Fibroblast of upper back skin (primary cell): Measurements from ENCODE around the gene TUFT1.

Experiments used
- DNase-seq: peaks from one replicate; pipeline ENCODE4 v3.0.0-alpha.2; 2013

The TUFT1 gene

DNA sequence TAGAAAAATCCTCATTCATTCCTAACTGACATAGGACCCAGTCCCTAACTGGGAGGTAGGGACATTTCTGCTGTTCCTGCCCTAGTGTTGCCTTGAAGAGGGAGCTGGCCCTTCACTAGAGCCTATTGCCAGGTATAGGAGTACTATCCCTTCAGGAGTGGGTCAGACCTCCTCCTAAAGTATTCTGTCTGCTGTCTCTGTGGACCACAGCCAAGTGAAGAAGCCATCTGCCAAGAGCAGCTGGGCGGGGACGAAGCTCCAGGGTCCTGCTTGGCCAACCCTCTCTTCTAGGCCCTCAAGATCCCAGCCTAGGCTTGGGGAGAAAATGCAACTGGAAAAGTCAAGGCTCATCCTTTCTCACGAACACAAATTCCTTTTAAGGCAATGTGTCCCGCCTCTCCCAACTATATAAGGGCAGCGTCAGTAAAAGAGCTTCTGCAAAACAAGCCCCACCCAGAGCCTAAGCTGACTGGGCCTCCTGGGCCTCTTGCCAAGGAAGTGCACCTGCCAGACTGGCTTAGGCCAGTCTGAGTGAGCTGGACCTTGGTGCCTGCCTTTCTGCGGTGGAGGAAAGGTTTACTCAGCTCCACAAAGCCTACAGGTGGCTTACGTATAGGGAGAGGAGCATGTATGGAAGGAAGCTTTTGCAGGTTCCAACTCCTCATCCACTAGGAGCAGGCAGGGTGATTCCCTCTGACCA is 638 bp upstream of the TUFT1 start:
- DNase-seq = peak; percentile 90

DNA sequence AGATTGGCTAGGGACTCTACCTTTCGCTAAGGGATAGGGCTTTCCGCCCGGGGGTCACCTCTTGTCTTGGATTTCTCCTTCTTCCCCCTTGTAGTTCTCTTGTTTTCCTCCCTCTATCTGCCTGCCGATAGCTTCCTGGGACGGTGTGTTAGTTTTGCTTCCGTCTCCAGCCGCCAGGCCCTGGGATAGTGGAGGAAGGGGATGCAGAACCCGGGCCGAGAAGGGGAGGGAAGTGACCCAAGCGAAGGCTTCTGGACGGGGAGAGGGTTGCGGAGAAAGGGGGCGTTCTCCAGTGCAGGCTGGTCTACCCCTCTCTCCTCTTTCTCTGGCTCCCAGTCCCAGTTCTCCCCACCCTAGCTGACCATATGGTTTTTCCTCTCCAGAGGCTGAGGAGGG is 871 bp downstream of the TUFT1 start:
- no peak for DNase-seq

DNA sequence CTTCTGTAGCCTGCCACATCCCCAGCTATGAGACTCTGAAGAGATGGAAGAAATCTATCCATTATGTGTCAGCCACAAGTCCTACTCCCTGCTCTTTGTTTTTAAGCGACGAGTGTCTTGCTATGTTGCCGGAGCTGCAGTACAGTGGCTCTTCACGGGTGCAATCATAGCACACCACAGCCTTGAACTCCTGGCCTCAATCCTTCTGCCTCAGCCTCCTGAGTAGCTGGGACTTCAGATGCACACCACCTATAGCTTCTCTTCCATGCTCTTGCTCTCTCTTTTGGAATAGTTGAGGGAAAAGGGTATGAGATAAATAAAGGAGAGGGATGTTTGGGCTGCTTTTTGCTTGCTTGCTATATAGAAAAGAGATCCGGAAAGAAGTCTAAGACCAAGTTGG is 1.6 kb downstream of the TUFT1 start:
- no peak for DNase-seq

DNA sequence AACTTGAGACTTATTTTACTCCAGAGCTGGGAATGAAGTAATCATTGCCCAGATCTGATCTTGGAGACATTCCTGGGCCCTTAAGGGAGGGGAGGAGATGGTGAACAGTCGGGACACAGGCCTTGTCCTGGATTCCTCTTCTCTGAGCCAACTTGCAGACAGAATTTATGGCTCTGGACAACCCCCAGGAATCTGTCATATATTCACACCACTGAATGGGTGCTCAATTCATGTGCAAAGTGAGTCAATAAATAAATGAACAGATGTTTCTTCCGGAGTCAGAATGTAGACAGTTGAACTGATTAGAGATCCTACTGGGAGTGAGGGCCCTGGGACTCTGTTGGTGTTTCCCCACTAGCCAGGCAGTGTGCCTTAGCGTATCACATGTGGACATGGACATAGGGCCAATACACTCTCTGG is 2.6 kb downstream of the TUFT1 start:
- DNase-seq = peak; percentile 98

DNA sequence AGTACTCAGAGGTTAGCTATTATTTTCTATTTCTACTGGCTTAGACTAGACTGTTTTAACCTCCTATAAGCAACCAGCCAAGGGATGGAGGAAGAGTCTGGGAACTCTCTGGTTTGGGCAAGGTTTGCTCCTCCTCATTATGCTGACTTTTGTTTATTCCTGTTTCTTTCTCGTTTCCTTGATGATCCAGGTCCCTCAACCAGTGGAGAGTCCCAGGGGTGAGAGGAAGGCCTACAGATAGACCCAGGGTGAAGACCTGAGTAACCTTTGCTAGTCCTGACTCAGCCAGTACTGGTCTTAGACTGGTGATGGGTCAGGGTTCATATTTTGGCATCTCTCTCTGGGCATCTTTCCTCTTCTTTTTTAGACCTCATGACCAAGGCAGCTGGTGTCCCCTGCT is 5.4 kb downstream of the TUFT1 start:
- DNase-seq = no peak

DNA sequence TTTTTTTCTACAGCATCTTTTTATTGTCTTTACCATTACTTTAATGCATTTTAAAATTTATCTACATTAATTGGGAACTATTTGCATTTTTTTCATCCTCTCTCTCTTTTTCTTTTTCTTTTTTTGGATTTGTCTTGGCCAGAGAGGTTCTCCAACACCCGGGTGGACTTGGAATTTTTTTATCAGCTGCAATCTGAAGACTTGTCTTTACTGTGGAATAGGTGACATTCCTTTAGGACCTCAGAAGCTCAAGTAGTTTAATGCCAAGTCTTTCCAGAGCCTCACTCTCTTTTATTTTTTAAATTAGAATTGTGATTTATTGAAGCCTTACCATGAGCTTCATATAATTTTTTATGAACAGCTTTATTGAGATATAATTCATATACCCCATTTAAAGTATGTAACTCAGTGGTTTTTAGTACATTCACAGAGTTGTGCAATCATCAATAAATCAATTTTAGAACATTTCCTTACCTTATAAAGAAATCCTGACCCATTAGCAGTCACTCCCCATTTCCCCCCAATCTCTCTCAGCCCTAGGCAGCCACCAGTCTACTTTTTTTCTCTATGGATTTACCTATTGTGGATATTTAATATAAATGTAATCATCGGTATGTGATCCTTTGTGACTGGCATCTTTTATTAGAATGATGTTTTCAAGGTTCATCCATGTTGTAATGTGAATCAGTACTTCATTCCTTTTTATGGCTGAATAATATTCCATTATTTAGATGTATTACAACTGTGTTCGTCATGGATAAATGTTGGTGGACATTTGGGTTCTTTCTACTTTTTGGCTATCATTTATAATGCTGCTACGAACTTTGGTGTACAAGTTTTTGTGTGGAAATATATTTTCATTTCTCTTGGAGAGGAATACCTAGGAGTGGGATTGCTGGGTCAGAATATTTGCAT is 6.2 kb downstream of the TUFT1 start:
- peak; percentile 40 for DNase-seq

DNA sequence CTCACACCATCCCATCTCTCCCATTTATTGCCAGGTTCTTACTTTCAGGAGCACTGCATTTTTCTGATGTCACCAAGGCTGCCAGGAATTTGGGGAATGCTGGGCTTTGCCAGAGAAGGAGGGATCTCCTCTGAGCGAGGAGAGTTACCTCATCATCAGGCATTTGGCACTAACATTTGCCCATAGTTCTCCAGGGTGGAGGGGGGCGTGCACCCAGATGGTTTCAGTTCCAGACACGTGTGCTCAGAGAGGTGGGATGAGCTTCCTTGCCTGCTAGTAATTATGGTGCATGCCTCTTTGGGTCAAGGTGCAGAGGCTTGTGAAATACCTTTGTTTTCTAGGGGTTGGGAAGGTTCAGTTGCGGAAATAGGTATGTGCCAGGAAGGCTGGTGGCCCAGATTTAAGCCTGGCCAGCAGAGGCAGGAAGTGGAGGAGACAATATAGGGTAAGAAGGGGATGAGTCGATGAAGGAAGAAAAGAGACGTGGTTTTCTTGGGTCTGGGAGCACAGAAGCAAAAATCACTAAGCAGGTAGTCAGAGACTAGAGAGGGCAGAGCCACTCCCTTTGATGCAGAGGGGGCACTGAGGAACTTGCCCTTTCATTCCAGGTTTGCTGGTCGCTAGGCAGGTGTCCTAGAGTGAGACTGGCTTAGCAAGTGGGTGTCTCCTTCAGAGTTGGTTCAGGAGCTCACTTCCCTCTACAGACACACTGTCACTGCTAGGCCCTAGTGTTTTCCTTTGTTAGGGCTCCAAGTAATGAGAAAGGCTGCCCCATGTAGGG is 7.2 kb downstream of the TUFT1 start:
- DNase-seq = peak; percentile 97

DNA sequence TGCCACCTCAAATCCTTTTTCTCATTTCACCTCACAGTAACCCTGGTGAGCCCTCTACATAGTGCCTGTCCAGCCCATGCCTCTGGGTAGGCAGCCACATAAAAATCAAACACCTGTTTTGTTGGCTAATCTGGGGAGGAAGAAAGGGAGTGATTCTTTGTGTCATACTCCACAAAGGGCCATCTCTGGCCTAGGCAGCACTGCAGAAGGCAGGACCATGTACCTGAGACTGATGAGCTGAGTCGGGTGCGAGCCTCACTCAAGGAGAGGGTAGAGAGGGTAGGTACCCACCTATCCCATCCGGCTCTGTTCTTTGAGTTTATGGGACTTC is 7.8 kb downstream of the TUFT1 start:
- no peak for DNase-seq

DNA sequence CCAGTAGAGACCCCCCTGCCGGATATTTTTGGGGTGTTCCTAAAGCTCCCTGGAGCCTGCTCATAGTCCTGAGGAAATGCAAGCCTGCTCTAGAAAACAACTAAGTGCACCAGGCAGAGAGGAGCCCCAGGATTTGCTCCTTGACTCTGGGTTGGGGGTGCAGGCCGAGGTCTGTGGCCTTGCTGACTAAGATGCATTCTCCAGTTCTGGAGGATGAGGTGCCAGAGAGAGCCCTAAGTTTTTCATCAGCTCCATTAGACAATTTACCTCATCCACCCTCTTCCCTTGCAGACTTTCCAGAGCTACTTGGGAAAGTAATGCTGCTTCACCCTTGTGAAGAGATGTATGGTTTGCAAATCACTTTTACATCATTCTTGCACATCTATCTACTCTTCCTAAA is 9.1 kb downstream of the TUFT1 start:
- no peak for DNase-seq

DNA sequence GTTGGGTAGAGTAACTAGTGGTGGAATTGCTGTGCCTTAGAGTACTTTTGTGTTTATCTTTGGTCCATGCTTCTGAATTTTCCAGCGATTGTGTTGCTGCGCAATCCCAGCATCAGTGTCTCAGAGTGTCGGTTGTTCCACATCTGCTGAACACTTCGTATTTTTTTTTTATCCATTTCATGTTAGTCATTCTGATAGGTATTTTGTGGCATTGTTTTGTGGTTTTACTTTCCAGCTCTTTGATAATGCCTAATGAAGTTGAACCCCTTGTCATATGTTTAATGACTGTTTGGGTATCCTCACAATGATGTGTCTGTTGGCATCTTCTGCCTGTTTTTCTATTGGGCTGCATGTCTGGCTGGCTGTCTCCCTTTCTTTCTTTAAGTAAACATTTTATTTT is 13.6 kb downstream of the TUFT1 start:
- DNase-seq = peak; percentile 56

DNA sequence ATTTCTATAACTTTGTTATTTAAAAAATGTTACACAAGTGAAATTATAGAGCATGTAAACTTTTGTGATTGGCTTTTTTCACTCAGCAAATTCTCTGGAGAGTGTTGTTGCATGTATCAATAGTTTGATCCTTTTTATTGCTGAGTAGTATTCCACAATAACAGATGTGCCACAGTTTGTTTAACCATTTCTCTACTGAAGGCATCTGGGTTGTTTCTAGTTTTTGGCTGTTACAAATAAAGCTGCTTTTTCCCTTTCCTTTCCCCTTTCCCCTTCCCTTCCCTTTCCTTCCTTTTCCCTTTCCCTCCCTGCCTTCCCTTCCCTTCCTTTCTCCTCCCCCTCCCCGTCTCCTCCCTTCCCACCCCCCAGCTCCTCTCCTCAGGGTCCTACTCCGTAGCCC is 15.9 kb downstream of the TUFT1 start:
- DNase-seq = no peak

DNA sequence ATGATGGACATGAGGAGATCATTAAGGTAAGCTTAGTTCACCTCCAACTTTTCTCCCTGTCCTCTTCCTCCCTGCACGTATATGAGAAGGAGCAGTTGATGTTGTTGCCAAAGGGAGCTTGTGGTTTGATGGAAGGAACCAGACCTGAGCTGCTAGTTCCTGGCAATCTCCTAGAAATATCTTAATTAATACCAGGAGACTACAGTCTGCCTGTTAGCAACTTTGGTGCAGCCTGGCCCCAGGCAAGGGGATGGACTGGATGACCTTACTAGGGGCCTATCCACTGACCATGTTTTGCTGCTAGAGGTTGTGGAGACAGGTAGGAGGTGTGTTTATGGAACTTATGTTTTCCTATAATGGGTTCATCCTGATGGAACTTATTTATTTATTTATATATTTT is 22.6 kb downstream of the TUFT1 start:
- DNase-seq = no peak

DNA sequence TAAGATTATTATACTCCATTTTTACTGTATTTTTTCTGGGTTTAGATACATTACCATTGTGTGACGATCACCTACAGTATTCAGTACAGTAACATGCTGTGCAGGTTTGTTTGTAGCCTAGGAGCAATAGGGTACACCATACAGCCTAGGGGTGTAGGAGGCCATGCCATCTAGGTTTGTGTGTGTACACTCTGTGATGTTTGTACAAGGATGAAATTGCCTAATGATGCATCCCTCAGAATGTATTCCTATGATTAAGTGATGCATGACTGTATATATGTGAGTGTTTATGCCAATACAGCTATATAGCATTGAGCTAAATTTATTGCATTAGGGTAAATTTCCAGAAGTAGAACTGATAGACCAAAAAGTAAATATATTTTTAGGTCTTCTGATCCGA is 23.3 kb downstream of the TUFT1 start:
- no peak for DNase-seq

DNA sequence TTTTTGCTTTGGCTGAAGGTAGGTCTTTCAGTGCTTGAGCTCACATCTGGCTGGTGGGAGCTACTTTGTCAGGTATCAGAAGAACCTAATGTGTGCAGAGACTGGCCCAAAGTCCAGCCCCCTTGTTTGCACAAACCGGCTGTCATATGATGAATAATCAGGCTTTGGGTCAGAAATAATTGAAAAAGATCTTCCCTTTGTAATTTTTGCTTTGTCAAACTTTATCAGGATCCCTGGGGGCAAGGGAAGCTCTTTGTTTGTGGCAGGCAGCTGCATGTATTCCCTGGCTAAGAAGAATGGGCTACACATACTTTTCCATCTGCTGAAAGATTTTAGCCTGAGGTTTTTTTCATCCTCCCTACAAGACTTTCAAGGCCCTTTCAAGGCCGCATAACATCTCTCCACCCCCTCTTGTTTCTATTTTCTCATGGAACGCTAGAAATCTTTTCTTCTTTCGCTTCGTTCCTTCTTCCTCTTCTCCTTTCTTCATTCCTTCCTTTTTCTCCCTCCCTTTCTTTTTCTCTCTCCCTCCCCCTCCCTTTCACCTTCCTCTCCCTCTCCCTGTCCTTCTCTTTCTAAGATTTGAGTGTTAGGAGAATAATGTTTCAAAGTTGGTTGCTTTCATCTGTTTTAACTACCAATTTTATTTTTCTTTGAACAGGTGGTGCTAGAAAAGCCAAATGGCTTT is 25.5 kb downstream of the TUFT1 start:
- DNase-seq = no peak

DNA sequence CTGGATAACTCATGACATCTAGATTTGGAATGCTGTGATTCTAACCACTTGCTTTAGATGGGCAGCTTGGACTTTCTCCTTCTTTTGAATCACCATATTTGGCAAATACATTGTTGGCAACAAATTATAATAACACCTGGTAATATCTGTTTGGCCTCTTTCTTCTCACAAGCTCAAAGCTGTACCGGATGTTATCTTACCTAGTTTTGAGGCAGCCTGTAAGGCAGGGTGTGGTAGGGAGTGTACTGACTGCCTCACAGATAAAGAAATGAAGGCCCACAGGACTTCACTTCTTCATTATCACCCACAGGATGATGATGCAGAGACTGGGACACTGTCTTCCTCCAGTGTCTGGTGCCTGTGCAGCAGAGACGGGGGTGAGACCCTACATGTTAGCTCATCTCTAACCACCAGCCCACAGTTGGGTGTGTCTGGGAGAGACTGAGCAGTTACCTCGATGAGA is 28.5 kb downstream of the TUFT1 start:
- DNase-seq = no peak

DNA sequence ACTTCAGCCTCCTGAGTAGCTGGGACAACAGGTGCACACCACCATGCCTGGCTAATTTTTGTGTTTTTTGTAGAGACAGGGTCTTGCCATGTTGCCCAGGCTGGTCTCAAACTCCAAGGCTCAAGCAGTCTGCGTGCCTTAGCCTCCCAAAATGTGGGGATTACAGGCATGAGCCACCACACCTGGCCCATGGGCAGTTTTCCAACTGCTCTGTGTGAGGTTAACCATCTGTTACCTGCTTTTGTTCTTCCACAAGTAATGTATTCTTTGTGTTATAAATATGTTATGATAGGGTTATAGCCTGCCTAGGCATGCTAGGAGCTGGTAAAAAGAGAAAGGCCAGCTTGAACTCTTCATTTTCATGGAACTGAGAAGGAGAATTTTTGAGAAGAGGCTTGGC is 30.7 kb downstream of the TUFT1 start:
- no peak for DNase-seq

DNA sequence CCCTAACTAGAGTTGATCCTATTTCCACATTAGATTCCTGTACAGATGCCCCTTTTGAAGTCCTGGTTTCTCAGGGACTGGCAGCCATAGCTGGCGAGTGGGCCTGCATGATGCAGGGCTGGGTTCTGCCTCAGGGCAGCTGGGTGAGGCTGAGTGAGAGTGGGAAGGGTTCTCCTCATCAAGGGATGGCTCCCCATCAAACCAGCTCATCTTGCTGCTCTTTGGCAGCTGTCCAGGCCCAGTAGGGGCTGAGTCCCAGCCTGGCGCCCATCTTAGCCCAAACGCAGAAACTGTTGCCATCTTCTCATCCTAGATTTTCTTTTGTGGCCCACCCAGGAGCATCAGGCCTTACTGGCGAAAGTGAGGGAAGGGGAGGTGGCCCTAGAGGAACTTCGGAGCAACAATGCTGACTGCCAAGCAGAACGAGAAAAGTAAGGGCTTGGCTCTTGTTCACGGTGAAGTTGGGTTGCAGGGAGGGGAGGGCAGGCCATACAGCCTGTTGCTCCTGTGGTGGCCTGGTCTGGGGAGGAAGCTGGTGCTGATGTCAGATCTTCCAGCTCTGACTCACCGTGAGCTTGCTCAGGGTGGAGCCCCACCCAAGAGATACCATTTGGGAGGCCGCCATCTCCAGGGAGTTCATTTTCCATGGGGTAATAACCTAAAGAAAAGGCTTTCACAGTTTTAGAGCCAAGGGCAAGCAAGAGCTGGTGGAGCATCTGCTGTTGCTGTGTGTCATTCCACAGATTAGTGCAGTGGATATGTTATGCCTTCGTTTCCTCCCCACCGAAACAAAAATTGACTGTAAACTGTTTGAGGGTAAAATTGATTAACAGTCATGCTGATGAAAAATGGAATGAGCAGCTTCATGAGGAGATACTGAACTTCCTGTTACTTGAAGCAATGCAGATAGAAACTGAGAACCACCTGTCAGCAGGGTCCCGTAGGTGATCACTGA is 34.7 kb downstream of the TUFT1 start:
- peak; percentile 68 for DNase-seq

DNA sequence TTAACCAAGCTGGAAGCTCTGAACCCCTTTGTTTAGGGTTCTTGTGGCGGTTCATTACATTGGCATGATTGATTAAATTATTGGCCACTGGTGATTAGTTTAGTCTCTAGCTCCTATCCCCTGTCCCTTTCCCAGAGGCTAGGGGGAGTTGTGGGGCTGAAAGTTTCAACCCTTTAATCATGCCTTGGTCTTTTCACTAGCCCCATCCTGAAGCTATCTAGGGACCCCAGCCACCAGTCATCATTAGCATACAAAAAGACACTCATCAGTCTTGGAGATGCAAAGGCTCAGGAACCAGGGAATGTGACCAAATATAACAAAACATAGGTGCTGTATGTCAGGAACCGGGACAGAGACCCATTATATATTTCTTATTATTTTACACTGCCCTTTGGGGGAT is 37.1 kb downstream of the TUFT1 start:
- no peak for DNase-seq

DNA sequence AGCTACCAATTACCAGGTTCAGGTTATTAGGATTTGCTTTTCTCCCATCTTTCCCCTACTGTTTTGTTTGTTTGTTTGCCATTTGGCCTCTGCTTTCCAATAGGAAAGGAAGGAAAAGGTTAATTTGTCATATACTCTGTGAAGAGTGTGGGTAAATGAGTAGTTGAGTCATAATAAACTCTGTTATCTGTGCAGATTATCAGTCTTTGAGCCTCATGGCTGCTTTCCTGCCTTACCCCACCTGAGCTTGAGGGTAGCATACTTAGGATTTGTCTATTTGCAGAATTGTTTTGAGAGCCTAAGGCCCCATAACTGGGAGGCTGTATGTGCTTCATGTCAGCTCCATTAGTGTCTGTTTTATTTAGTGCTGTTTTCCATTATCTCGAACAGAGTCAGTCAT is 38.8 kb downstream of the TUFT1 start:
- no peak for DNase-seq

DNA sequence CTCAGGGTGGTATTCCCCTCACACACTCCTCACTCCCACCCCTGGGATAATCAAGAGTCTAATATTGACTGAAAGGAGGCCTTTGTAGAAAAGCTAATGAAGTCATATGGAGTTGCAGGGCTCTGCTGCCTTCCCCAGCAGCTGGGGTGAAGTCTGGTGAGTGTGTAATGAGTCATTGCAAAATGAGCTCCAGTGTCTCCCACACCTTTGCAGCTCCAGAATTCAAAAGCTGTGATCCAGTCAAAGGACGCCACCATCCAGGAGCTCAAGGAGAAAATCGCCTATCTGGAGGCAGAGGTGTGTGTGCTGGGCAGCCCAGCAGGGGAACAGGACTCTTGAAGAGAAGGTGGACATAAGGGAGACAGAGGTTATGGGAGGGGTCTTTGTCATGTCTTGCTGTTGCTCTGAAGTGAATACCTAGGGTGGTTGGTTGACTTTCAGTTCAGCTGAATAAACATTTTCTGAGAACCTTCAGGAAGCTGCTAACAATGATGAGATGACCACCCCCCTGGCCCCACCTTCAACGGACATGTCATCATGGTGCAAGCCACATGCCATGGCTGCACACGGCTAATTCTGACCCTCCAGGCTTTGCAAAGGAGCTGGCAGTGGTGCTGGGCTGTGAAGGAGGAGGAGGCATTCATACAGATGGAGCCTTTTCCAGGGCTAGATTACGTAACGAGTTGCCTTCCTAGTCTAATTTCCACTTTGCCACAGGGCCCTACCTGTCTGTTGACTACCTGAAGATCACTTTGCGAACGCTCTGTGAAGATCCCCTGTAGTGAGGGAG is 39.5 kb downstream of the TUFT1 start:
- peak; percentile 28 for DNase-seq

DNA sequence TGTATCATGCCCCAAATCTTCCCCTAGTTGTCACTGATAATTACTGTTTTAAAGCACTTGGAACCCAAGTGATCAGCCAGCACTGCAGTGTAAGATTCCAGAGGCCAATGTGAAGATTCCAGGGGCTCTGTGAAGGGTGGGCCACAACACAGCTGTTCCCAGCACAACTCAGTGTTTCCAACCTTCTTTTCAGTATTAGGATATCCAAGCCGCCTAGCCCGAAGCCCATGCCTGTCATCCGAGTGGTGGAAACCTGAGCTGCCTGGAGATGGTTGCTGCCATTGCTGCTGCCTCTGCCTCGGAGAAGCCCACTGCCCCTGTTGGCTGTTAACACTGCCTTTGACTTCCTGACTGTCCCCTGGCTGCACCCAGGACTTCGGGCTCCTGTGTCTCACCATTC is 41.3 kb downstream of the TUFT1 start:
- no peak for DNase-seq
